Measurements from ENCODE around the gene PLA2G2F.

The PLA2G2F gene

DNA sequence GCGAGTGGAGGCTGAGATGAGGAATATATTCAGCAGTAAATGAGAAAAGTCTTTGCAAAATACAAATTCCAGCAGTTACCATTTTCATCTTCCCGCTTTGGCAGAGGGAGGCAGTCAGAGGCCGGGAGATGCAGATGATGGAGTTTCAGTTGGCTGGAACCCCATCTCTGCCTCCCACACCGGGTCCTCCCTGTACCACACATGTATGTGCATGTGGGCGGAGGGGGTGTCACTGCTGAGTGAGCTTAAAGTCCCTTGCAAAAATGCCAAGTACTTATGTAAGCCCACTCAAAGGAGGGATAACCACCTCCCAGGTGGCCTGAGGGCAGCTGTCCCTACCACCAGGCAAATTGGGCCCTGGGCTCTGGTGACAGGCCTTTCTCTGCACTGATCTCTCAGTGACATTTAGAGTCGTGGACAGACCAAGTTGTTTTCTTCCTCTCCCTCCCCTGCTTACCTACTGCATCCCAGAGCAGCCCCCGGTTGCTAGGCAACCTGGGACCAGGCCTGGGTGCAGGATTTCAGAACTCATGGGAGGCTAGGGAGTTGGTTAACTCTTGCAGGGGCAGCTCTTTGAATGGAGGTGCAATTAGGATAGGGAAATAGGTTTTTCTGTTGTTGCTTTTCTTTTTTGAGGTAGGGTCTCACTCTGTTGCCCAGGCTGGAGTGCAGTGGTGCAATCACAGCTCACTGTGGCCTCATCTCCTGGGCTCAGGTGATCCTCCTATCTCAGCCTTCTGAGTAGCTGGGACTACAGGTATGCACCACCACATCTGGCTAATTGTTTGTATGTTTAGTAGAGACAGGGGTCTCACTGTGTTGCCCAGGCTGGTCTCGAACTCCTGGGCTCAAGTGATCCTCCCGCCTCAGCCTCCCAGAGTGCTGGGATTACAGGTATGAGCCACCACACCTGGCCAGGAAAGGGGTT lies 29.7 kb downstream of the PLA2G2F start:
- no peak for DNase-seq (ENCODE audit: low read depth in 2 of 2)

DNA sequence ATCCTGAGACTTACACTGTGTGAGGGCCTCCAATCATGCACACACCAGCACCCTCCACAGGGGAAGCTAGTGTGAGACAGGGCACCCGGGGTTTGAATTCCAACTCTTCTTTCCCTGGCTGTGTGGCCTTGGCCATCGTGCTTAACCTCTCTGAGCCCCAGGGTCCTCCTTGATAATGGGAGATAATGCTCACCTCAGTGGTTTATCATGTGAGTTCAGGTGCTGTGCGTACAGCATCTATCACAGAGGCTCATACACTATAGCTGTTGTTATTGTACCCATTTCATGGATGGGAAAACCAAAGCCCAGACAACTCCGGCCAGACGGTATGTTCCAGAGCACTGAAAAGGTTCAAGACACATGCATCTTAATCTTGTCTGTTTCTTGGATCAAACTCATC lies 30.8 kb downstream of the PLA2G2F start:
- no peak for DNase-seq (ENCODE audit: low read depth in 2 of 2)

DNA sequence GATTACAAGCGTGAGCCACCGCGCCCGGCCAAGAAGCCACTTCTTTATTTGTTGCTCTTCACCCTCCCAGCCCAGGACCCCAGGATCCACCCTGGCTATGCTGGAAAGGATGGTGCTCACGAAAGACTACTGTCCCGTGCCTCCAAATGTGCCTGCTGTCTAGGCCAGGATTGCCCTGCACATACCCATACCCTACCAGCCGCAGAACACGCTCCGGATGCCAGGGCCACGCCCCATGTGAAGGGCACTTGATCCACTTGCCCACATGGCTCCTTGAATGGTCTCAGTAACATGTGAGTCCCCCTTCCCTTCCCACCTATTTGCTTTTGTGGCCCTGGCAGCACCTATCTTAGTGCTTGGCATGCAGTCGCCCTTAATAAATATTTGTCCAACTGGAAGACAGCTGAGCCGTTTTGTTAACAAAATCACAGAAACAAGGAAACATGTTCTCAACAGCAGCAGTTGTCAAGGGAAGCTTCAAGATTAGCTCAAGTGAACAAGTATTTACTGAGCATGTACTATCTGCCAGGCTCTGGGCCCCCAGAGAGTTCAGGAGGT lies 33.0 kb downstream of the PLA2G2F start:
- no peak for DNase-seq (ENCODE audit: low read depth in 2 of 2)

DNA sequence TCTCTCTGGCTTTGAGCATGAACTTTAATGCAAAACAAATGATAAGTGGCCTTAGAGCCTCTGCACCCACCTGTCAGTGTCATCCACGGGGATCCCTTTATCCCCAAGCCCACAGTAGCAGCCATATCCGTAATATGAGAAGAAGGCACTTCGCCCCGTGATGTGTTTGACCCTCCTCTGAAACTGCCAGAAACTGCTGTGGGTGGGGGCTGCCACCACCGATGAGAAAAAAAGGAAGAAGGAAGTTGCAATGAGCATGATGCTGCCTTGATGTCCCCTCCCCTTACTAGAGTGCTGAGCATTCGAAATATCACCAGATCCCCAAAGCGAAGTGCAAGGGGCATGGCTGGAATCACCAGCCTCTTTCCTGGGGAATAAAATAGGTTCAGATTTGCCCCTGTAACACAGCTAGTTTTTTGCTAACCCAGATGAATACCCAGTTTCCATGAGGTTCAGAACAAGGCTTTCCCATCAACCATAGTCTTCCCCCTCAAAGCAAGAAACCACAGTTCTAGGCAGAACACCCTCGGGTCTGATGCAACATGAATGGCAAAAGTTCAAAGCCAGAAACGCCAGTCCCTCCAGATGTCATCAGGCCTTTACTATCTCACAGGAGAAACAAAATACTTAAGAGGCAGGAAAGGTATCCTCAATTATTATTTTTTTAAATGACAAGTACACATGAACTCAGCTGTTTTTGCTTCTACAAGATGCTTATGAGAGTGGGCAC lies 36.0 kb downstream of the PLA2G2F start:
- no peak for DNase-seq (ENCODE audit: low read depth in 2 of 2)

DNA sequence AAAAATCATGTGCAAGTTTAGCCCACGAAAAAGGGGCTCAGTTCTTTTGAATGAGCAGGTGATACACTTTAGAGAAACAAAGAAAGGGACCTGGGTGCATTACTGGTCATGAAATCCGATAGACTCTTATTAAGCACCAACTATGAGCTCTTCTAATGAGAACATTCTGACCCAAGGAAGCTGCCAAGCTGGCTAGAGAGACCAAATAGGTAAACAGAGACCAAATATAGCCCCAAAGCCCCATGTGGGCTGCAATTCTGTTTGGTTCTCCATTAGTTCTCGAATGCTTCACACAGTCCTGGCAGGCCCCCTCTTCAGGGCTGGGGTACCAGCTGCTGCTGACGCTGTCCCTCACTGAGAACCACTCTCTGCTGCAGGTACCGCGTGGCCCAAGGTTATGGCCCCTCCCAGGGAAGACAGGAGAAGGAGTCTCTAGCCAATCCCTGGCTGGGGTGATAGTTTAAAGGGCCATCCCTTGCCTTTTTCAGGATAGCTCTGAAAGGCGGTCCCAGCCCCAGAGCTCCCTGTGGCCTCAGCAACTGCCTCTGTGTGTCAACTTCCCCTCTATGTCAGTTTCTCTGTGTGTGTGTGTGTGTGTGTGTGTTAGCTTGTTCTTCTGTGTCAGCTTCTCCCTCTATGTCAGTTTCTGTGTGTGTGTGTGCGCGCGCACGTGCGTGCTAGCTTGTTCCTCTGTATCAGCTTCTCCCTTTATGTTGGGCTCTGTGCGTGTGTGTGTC lies 39.7 kb downstream of the PLA2G2F start:
- DNase-seq (ENCODE audit: low read depth in 2 of 2) = no peak

DNA sequence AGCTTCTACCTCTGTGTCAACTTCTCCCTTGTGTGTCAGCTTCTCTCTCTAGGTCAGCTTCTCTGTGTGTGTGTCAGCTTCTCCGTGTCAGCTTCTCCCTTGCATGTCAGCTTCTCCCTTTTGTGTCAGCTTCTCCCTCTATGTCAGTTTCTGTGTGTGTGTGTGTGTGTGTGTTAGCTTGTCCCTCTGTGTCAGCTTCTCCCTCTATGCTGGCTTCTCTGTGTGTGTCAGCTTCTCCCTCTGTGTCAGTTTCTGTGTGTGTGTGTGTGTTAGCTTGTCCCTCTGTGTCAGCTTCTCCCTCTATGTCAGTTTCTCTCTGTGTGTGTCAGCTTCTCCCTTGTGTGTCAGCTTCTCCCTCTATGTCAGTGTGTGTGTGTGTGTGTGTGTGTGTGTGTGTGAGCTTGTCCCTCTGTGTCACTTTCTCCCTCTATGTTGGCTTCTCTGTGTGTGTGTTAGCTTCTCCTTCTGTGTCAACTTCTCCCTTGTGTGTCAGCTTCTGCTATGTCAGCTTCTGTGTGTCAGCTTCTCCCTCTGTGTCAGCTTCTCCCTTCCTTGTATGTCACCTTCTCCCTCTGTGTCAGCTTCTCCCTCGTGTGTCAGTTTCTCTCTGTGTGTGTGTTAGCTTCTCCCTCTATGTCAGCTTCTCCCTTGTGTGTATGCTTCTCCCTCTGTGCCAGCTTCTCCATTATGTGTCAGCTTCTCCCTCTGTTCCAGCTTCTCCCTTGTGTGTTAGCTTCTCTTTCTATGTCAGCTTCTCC lies 40.4 kb downstream of the PLA2G2F start:
- no peak for DNase-seq (ENCODE audit: low read depth in 2 of 2)

DNA sequence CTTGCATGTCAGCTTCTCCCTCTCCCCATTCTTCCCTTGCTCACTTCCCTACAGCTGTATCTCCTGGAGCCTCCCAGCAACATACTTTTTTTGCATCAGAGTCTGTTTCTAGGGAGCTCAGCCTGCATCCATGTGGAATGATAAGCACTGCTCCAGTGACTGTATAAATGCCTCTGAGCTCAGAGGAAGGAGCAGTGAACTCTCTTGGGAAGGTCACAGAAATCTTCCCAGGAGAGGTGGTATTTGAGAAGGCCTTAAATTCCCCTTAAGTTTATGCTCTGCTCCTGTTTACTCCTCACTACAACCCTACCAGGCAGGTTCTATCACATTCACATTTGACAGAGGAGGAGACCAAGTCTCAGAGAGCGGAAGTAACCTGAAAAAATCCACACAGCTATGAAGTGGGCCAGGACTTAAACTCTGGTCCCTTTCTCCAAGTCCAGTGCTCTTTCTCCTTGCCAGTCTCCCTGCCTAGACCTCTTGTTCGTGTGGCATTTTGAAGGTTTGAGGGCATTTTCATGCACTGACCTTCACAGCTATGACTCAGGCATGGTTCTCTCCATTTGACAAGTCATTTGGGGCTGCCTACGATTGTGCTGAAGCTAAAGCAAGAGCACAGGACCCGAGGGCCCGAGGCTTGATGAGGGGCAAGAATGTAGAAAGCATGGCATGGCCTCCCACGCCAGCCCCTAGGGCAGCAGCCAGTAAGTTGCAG lies 41.2 kb downstream of the PLA2G2F start:
- no peak for DNase-seq (ENCODE audit: low read depth in 2 of 2)

DNA sequence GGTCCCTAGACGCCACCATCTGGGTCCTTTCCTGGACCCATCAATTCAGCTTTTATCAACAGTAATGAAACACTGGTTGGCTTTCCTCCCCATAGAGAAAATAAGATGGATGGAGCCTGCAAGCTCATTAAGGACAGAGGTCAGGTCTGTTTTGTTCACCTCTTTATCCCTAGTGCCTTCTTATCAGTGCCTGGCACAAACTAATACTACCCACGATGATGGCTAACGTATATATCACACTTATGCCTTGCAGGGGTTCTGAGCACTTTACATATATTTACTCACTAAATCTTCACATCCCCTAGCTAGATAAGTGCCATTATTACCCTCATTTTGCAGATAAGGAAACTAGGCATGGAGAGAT lies 41.7 kb downstream of the PLA2G2F start:
- DNase-seq (ENCODE audit: low read depth in 2 of 2) = no peak

DNA sequence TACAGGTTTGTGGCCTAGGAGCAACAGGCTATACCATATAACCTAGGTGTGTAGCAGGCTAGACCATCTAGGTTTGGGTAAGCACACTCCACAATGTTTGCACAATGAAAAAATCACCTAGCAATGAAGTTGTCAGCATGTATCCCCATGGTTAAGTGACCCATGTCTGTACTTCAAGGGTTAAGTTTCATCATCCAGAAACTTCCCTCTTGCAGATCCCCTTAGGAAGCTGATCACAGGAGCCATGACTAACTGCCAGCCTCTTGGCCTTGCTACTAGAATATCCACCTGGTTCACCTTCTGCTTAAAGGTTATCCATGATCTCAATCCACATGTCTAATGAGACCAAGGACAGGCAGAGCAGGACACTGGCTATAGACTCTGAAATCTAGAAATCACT lies 43.3 kb downstream of the PLA2G2F start:
- DNase-seq (ENCODE audit: low read depth in 2 of 2) = no peak

DNA sequence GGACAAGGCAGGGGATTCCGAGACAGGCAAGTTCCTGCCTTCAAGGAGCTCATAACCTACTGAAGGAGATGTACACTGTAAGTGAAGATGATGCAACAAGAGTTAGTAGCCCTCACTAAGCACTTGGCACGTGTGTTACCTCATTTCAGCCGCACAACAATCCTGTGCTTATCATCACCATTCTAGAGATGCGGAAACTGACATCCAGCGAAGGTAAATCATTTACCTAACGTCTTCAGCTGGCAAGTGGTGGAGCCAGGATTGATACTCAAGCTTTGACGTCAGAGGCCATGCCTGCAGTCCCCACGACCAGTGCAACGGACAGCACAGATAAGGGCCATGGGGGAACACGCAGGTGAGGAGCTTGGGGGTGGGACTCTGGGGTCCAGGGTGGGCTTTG lies 43.9 kb downstream of the PLA2G2F start:
- no peak for DNase-seq (ENCODE audit: low read depth in 2 of 2)

DNA sequence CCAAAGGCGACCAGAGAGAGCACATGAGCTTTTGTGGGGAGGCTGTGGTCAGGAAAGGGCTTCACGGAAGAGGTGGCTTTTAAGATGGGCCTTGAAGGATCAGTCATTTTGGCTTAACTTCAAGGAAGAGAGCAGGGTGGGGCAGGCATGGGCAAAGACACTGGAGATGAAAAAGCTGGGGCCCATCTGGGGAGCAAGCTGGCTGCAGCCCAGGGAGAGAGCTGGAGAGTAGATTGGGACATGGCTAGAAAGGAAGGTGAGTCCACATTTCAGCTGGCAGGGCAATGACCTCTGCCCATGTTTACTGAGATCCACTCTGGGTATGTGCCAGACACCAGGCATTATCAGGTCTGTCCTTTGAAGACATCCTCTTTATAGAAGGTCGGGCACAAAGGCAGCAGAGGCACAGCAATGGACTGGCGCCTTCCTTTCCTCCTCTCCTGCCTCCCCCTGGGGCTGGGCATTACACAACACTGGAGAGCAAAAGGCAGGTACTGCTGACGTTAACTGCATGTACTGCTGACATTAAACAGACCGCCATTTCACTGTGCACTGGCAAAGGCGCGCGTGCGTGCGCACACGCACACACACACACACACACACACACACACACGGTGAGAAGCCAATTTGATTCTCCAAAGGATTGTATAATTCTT lies 44.6 kb downstream of the PLA2G2F start:
- DNase-seq (ENCODE audit: low read depth in 2 of 2) = no peak

DNA sequence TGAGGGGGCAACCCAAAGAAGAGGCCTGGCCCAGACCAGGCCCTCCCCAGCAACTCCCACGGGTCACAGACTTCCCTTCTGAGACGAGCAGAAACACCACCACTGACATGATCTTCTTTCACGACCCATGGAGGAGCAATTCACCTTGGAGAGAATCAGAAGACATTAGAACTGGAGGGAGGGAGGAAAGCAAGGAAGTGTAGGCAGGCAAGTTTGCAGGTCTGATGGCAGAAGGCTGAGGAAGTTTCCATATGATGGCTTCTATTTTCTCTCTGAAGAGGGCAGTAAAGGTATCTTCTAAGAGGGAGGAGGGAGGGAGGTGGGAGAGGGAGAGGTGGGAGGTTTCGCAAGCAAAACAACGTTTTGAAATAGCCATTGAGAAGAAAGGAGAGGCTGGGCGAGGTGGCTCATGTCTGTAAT lies 45.4 kb downstream of the PLA2G2F start:
- DNase-seq (ENCODE audit: low read depth in 2 of 2) = no peak

DNA sequence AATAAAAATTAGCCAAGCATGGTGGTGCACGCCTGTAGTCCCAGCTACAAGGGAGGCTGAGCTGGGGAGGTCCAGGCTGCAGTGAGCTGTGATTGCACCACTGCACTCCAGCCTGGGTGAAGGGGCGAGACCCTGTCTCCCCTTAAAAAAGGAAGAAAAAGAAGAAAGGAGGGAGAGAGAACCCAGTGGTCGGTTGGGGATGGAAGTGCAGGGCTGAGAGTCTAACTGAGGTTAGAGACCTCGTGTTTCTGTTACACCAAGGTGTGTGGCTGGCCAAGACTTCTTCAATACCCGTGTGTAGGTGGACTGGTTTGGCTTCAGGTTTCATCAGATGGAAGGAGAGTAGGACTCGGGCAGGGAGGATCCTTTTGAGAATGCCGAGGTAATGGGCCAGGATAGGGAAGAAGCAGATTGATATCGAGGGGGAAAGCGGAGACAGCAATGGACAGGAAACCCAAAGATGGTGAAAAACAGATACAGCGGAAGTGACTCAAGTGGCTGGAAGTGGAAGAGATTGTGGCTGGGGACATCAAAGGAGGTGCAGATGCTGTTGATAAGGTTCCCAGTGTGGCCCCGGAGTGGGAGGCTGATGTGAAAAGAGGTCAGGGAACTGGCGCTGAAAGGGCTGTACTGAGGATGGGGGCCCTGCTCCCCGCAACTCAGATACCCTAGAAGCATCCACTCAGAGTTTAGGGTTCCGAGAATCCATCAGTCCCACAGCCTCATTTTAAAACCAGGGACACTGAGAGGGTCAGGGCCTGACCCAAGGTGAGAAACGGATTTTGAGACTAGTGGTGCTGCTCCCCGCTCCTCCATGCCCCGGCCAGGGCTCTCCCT lies 46.1 kb downstream of the PLA2G2F start:
- no peak for DNase-seq (ENCODE audit: low read depth in 2 of 2)

DNA sequence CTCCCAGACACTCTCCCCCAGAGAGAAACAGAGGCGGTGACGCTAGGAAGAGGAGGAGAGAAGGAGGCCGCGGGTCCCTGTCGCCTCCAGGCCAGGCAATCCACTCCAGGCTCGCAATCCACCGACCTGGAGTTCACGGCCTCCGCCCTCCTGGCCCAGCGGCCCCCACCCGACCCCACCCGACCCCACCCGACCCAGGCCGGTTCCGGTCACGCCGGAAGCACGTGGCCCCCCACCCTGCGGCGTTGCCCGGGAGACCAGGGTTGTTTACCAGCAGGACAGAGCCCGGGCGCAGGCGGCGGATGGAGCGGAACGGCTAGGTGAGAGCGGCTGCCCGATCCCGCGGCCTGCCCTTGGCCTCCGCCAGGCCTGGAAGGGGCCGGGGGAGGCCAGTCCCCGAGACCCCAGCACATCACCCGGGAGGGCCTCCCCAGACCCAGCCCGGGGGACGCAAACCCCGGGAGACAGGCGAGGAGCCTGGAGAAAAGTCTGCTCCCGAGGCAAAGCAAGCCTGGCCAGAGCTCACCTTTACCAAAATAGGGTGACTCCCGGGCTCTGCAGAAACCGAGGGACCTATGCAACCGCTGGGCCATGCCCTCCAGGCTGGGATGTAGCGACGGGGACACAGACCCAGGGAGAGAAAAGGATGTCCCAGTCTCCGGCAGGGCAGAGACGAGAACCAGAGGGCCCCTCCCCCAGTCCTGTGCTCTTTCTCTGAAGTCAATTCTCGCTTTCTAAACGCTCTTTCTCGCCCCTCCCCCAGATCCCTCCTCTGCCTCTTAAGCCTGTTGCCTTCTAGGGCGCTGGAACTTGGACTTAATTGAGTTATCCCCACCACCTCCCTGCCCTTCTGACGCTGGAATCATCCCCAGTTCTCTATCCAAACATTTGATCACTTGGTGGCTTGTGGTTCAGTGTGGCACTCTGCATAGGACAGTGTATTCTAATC lies 47.0 kb downstream of the PLA2G2F start, which contains the start of the genes PLA2G2C and UBXN10:
Gene PLA2G2C, minus strand, starts transcription at position 685 of the 949 bp plus-strand sequence. CDS start 9,155 bp downstream, outside the sequence.
Gene UBXN10, plus strand, starts transcription at position 263 of the 949 bp plus-strand sequence. CDS start 4,466 bp downstream, outside the sequence.
- no peak for DNase-seq (ENCODE audit: low read depth in 2 of 2)

DNA sequence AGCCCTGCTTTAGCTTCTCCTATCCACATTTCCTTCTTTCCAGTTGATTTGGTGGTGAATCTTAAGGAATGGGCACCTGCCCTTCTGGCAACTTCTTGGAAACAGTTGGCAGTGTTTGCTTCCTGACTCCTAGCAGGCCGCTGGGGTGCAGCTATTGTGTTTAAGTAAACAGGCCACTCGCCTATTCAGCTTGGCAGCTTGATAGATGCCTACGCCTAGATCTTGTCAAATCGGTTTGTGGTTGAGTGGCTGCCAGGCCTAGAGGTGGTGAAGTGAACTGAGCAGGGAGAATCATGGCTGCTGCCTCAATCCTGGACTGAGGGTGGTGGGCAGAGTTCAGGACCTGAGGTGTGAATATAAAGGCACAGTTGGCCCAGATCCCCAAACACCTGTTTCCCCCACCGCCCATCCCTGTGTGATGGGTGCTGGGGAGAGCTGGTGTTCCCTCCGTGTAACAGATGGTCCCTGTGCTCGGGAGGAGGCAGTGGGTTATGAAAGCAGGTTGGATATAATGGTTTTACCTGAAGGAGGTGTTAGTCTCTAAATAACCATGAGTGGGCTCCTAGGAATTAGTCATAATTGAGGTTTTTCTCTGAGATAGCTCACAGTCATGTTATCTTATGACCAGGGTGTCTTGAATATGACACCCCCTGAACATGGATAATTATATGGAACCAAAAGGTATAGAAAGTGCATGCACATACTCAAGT lies 48.1 kb downstream of the PLA2G2F start:
- no peak for DNase-seq (ENCODE audit: low read depth in 2 of 2)

DNA sequence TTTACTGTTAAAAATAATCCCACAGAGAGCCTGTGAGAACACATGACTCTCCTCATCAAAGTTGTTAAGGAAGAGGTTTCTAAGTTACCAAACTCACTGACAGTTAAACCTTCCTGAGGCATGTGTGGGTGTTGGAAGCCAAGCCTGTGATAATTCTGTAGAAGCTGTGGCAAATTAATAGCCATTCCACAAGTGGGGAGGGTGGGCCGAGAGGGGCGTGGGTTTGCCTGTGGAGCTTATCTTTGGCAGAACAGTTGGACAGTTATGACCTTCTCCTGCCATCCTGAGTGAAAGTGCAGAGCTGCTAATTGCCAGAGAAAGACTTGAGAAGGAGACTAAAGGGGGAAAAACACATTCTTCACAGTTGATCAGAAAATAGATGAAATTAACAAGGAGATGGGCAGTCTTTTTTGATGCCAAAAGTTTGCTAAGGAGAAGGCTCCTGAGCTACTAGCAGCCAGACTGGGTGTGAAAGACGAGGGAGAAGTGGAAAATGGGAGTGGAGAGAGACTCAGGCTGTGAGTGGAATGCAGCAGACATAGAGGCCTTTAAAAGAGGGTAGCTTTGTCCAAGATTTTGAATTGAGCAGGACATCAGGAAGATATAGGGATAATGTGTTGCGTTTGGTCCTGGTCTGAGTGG lies 48.8 kb downstream of the PLA2G2F start:
- DNase-seq (ENCODE audit: low read depth in 2 of 2) = no peak

DNA sequence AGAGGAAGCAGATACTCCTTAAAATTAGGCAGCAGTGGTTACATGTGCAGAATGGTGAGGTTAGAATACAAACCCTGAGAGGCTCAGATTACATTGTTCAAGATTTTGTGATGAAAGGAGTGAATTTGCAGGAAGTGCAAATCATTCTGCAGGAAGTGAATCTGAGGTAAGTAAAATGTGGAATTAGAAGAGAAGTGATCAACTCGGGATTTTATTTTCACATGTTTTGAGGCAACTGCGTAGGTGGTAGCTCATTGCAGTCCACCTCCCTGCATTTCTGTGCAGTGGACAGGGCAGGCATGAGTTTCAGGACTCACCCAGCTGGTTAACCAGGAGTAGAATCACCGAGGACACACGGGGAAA lies 49.3 kb downstream of the PLA2G2F start:
- DNase-seq (ENCODE audit: low read depth in 2 of 2) = no peak

All from fibroblast of skin of left quadriceps (primary cell).